Esophagus muscularis mucosa (tissue), 4 donors: Measurements from ENCODE around the gene GPR4. TPM values are rescaled to one million over a fixed set of nuclear protein-coding genes. Genes with fewer than 3 reads are reported as not detected.

Experiments used
- DNase-seq: peaks from one replicate; pipeline ENCODE4 v3.0.0-alpha.2; 2017; ENCODE audit errors: extremely low spot score
- H3K27ac ChIP-seq, 4 donors: fragments of 200-600 bp; sonication (generic); replicated peaks in 1 of 4; 1 replicate in 3 of 4; 2 replicates in 1 of 4; pipeline ENCODE4 v1.5.1; 2016 to 2019; ENCODE audit warnings: mild to moderate bottlenecking in 1 of 4
- H3K27me3 ChIP-seq, 4 donors: fragments of 200-600 bp; sonication (generic); one replicate each; pipeline versions ENCODE4 v1.5.1 to v1.6.0; 2016 to 2019
- H3K36me3 ChIP-seq, 4 donors: fragments of 200-600 bp; sonication (generic); one replicate each; pipeline ENCODE4 v1.5.1; 2016 to 2019
- H3K4me1 ChIP-seq, 4 donors: fragments of 200-600 bp; sonication (generic); one replicate each; pipeline ENCODE4 v1.5.1; 2016 to 2019
- H3K4me3 ChIP-seq, 4 donors: fragments of 200-600 bp; sonication (generic); 1 replicate in 2 of 4; 2 replicates in 2 of 4; pipeline ENCODE4 v1.5.1; 2016 to 2019; ENCODE audit warnings: mild to moderate bottlenecking in 4 of 4, moderate library complexity in 1 of 4
- H3K9me3 ChIP-seq, 4 donors: fragments of 200-600 bp; sonication (generic); 1 replicate in 3 of 4; 2 replicates in 1 of 4; pipeline ENCODE4 v1.5.1; 2016 to 2019
- CTCF ChIP-seq, 3 experiments: fragments of 200-600 bp in 2 of 3; fragments of 450-650 bp in 1 of 3; sonication (generic) in 2 of 3; IDR thresholded peaks; one replicate each; pipeline ENCODE4 v1.5.1; 2017 to 2019; ENCODE audit warnings: antibody characterized with exemption in 3 of 3, mild to moderate bottlenecking in 2 of 3, moderate library complexity in 1 of 3
- EP300 ChIP-seq: sonication (generic); formaldehyde crosslinking; IDR thresholded peaks from one replicate; pipeline ENCODE4 v1.6.1; 2017; ENCODE audit warnings: antibody characterized with exemption
- POLR2A ChIP-seq: fragments of 450-650 bp; IDR thresholded peaks from one replicate; pipeline ENCODE4 v1.6.1; 2017; ENCODE audit warnings: antibody characterized with exemption, moderate library complexity, mild to moderate bottlenecking, low read depth
- POLR2AphosphoS5 ChIP-seq, 2 donors: sonication (generic); formaldehyde crosslinking; IDR thresholded peaks; one replicate each; pipeline ENCODE4 v1.6.1; 2017; ENCODE audit warnings: antibody characterized with exemption in 2 of 2
- WGBS: methylation state at CpG from one replicate; pipeline ENCODE4 v1.1.5; 2018; 5-methylcytosine and 5-hydroxymethylcytosine counted together
- intact Hi-C: fragments of 100-400 bp; cut with DNase I; formaldehyde crosslinking; loops from one replicate; pipeline ENCODE4 v1.15.1; 2023
- total RNA-seq, 4 donors: library from RNA; depleted of rRNA; stranded (reverse); fragments of >200 nt; gene quantifications; one replicate each; pipeline versions ENCODE4 v1.1.0 to v1.2.1, GENCODE V29; 2016

Gene GPR4
- total RNA-seq, 4 donors from 2014 or later: 0.42 to 6.6 (median 4.8) TPM

- WGBS: 90% methylated on average over 5 of the region's 5 CpGs
- H3K4me1 ChIP-seq: peaks cover 0 to 9% (median 4%) of the 10 kb centered on the region in 4 donors
- DNase-seq: no peak
- H3K27me3 ChIP-seq: no peaks in the 10 kb centered on the region
- H3K36me3 ChIP-seq: peaks cover 0 to 20% (median 14%) of the 10 kb centered on the region in 4 donors
- no peaks in the 10 kb centered on the region for H3K9me3 ChIP-seq
- no peak overlapping the region for H3K27ac ChIP-seq
- intact Hi-C loops: no loop called here
- no peak for TF ChIP-seq POLR2A
- no peak for TF ChIP-seq POLR2AphosphoS5 (IDR thresholded peaks at IDR 0.05)
- TF ChIP-seq CTCF (IDR thresholded peaks at IDR 0.05): no peak
- no peak for TF ChIP-seq EP300
- H3K4me3 ChIP-seq: no peak overlapping the region
Observed at GRCh38 chr19:45556835-45557234, 45.2 kb downstream of the GPR4 start.

- TF ChIP-seq POLR2AphosphoS5 (IDR thresholded peaks at IDR 0.05) (no peak), EP300 (no peak), POLR2A (no peak), CTCF (IDR thresholded peaks at IDR 0.05) (no peak)
- DNase-seq: no peak
- H3K27ac ChIP-seq: no peak overlapping the region
- peaks cover 0 to 22% (median 8%) of the 10 kb centered on the region in 4 donors for H3K4me1 ChIP-seq
- WGBS: 88% methylated on average over 1 of the region's 1 CpG
- H3K9me3 ChIP-seq: no peaks in the 10 kb centered on the region
- no peaks in the 10 kb centered on the region for H3K27me3 ChIP-seq
- no peak overlapping the region for H3K4me3 ChIP-seq
- H3K36me3 ChIP-seq: peaks cover 0 to 16% (median 14%) of the 10 kb centered on the region in 4 donors
- intact Hi-C loops: no loop called here
Observed at GRCh38 chr19:45554481-45554880, 47.5 kb downstream of the GPR4 start.

GRCh38 chr19:45553464-45553863 lies 48.5 kb downstream of the GPR4 start:
- Histone ChIP-seq H3K4me1 (peaks cover 0 to 20% (median 7%) of the 10 kb centered on the region in 4 donors), H3K27me3 (no peaks in the 10 kb centered on the region), H3K36me3 (peaks cover 0 to 16% (median 14%) of the 10 kb centered on the region in 4 donors), H3K27ac (no peak overlapping the region), H3K9me3 (no peaks in the 10 kb centered on the region), H3K4me3 (no peak overlapping the region)
- no peak for DNase-seq
- 83% methylated on average over 2 of the region's 34 CpGs for WGBS
- intact Hi-C loops: no loop called here
- TF ChIP-seq EP300 (no peak), CTCF (IDR thresholded peaks at IDR 0.05) (no peak)

- no peak for TF ChIP-seq EP300
- TF ChIP-seq POLR2A: no peak
- TF ChIP-seq CTCF (IDR thresholded peaks at IDR 0.05): no peak
- TF ChIP-seq POLR2AphosphoS5 (IDR thresholded peaks at IDR 0.05): no peak
- DNase-seq: no peak
- intact Hi-C loops: no loop called here
- H3K4me1 ChIP-seq: peaks cover 0 to 17% (median 8%) of the 10 kb centered on the region in 4 donors
- WGBS: 81% methylated on average over 9 of the region's 9 CpGs
- H3K9me3 ChIP-seq: no peaks in the 10 kb centered on the region
- peaks cover 0 to 5% (median 4%) of the 10 kb centered on the region in 4 donors for H3K36me3 ChIP-seq
- H3K27ac ChIP-seq: peak overlapping the region in 1 of 4 donors; percentile 33
- H3K4me3 ChIP-seq: no peak overlapping the region
- H3K27me3 ChIP-seq: no peaks in the 10 kb centered on the region
Observed at GRCh38 chr19:45547965-45548609, 53.9 kb downstream of the GPR4 start.
